GM18873 (cell line): ENCODE measurements around the gene C21orf58.

Experiments
- ATAC-seq: cut with Tn5 transposase; IDR thresholded peaks from one replicate; pipeline ENCODE4 v1.9.1; 2021; ENCODE audit warnings: mild to moderate bottlenecking, moderate library complexity, moderate number of reproducible peaks; ENCODE audit not compliant: unreplicated experiment, low FRiP score

C21orf58 gene

DNA sequence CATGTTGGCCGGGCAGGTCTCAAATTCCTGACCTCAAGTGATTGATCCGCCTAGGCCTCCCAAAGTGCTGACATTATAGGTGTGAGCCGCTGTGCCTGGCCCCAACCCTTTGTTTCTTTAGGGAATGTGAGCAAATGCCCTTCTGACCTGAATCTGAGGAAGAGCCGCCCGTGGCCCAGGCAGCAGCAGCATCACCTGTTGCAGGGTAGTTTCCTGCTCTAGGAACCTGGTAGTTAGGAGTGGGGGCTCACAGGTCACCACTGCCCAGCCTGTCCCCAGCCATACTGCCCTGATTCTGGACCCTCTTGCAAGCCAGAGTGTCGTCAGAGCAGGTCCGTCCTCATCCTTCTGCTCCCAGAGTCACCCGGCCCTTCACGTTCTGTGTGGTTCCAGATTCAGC lies 24.5 kb downstream of the C21orf58 start:
- ATAC-seq, result no peak

DNA sequence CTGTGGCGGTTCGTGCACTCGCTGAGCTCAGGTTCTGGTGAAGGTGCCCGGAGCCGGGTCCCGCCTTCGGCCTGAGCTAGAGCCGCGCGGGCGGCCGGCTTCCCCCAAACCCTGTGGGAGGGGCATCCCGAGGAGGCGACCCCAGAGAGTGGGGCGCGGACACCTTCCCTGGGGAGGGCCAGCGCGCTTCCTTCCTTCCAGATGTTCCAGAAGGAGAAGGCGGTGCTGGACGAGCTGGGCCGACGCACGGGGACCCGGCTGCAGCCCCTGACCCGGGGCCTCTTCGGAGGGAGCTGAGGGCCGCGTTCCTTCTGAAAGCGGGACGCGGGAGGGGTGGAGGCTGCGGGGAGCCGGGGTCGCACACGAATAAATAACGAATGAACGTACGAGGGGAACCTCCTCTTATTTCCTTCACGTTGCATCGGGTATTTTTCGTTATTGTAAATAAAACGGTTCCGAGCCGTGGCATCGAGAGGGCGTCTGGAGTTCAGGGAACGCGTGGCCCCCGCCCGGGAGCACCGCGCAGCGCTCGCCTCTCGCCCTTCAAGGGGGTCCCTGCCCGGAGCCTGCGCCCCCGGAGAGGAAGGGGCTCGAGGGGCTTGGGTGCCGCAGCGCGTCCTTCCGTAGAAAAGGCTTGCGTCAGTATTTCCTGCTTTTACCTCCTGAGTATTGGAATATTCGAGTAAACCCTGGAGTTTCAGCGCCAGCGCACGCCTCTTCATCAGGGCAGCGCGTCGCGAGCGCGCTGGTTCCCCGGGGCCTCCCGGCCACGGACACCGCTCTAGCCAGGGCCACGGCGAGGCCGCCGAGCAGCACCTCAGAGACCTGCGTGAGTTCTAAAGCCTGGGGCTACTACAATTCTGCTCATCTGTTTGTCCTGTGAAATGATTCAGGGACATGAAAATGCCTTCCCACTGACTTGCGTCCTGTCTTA lies 26.1 kb downstream of the C21orf58 start:
- ATAC-seq, result no peak

DNA sequence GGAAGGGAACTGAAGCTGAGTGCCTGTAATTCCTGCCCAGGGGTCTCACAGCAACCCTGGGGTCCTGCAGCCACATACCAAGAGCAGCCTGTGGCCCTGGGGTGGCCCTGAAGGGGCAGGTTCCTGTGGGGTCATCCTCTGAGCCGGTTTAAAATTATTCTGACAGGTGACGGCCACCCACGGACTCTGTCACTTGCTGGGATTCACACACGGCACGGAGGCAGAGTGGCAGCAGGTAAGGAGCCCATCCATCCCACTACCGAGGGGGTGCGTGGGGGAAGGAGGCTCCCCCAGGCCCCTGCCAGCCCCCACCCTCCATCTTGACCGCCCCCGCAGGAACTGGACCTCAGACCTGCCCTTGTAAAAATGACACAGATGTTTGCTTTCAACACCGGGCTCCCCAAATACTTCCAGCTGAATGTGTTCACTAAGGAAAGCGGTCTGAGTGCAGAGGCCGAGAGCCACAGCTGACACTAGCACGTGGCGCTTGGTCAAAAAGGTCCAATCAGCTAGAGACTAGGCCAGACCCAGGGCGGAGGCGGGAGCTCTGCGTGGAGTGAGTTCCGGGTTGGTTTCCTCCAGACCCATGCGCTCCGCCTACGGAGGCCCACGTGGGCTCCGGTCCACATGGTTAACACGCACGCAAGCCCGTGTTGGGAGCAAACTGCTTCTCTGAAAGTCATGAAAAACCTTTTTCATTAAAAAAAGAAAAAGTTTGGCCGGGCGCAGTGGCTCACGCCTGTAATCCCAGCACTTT lies 27.5 kb downstream of the C21orf58 start:
- no peak for ATAC-seq

DNA sequence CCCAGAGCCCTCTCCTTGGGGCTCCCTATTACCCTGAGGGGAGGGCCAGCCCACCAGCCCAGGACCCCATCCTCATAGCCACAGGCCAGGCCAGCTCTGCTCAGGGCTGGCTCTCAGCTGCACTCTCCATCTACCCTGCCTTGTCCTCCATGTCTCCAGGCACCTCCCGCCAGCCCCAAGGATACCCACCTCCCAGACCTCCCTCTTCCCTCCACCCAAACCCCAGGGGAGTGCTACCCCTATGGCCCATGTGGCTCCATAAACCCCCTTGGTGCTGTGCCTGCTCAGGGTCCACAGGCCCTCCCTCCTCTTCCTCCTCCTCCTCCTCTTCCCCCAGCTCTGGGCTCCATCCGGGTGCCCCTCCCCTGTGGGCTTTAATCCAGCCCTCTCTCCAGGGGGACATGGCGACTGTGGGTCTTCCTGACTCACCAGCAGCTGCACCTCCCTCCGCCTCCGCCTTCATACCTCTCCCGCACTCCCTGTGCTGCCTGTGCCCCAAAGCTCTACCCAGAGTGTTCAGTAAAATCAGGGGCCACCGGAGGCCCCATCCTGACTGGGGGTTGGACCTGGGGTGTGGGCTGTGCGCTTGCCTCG lies 28.4 kb downstream of the C21orf58 start:
- no peak for ATAC-seq

- ATAC-seq, result no peak
Measured at GRCh38 chr21:46294647-46295176, 29.0 kb downstream of the C21orf58 start.

GRCh38 chr21:46291561-46291960 lies 32.1 kb downstream of the C21orf58 start:
- ATAC-seq, result no peak

DNA sequence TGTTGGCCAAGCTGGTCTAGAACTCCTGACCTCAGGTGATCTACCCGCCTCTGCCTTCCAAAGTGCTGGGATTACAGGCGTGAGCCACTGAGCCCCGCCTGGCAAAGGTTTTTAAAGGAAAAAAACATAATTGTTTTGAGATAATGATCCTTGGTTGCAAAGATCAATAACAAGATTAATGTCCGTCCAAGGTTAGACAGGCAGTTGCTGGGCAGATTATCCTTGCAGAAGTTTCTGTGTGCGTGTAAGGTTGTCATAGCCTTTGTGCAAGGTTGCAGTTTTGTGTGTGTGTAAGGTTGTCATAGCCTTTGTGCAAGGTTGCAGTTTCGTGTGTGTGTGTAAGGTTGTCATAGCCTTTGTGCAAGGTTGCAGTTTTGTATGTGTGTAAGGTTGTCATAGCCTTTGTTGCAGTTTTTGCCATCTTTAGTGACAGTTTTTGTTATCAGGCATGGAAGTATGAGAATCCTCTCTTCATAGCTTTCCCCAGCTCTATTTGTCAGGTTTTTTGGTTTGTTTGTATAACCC lies 34.0 kb downstream of the C21orf58 start:
- ATAC-seq, result no peak

DNA sequence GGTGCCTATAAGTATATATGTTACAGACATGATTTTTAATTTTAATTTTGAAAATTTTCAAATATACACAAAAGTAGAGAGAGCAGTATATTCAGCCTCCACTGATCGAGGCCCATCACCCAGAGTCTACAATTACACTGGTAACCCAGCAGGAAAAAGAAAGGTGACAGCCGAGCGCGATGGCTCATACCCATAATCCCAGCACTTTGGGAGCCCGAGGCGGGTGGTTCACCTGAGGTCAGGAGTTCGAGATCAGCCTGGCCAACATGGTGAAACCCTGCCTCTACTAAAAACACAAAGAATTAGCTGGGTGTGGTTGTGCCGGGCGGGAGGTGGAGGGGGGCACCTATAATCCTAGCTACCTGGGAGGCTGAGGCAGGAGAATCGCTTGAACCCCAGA lies 36.1 kb downstream of the C21orf58 start:
- no peak for ATAC-seq

- no peak for ATAC-seq
Measured at GRCh38 chr21:46286648-46287002, 37.0 kb downstream of the C21orf58 start.

DNA sequence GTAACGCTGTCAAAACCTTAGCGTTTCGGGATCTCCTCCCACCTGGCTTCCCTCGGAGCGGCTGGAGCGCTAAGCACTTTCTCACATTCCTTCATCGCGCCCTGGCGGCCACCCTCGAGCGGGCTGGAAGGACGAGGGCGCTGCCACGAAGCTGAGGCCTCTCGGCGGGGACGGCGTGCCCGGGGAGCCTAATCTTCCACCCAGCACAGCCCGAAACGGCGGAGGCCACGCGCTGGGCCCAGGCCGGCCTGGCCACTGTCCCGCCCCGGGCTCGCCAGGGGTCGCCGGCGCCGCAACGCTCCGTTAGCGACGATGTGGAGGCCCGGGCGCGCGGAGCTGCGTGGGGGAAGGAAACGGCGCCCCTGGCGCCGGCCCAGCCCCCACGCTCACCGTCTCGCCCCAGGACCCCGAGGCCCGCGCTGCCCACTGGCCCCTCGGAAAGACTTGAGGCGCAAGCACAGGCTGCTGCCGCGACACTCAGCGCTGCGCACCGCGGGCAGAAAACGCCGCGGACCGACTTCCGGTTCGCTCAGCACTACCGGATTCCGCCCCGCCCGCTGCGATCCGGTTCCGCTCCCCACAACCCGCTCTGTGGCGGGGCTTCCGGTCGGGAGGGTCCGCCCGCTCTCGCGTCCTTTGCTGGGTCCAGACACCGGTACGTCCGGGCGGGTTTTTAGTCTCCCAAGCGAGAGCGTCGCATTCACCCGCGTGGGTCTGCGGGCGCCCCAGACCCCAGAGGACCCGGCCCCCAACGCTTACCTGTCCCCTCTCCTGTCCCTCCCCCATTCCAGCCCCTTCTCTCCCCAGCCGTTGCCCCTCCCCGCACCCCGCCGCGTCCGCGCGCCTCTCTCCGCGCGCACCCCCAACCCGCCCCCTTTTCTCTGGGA lies 37.7 kb downstream of the C21orf58 start, which contains the start of gene YBEY:
Gene YBEY (plus strand): TSS at position 582 of the 887 bp plus-strand sequence. CDS start 572 bp downstream, outside the sequence.
- peak; percentile 78 for ATAC-seq

- no peak for ATAC-seq
Measured at GRCh38 chr21:46285206-46285661, 38.4 kb downstream of the C21orf58 start, which contains the start of gene MCM3AP. Gene MCM3AP, minus strand, starts transcription at chr21:46285611. Its CDS starts 325 bp downstream, at chr21:46285286.

DNA sequence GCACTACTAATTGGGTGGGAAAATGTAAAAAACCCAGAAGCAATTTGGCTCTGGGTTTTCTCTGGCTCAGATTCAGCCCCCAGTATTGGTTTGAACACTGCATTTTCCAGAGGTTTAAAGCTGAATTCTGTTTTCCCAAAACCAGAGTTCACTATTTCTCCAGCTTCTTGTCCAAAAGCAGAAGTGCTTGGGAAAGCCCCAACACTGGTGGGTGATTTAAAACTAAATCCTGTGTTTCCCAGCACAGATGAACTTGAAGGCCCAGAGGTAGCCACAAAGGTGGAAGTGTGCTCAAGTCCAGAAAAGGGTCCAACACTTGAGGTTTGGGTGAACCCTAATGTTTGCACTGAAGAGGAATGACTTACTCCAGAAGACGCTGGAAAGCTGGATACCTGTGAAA lies 38.9 kb downstream of the C21orf58 start:
- ATAC-seq, result no peak

- no peak for ATAC-seq
Measured at GRCh38 chr21:46284077-46284644, 39.5 kb downstream of the C21orf58 start.

GRCh38 chr21:46274797-46275390 lies 48.8 kb downstream of the C21orf58 start:
- ATAC-seq, result no peak

GRCh38 chr21:46273341-46273740 lies 50.3 kb downstream of the C21orf58 start:
- no peak for ATAC-seq

DNA sequence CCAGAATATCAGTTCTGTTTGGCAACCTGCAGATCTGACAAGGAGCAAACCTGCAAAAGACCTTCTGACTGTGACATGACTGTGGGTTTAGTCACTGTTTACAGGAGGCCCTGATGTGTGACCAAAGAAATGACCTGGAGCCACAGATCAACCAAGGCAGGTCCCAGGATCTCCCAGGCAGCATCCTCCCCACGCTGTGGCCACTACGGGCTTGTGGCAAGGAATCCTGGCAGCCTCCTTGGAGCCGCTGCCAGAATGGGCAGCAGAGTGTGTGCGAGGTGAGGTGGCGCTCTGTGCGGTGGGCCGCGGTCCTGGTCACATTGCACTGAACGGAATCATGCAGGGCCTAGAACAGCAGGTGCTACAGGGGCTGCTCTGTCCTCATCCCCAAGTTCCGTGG lies 54.2 kb downstream of the C21orf58 start:
- no peak for ATAC-seq

- no peak for ATAC-seq
Measured at GRCh38 chr21:46268371-46268770, 55.3 kb downstream of the C21orf58 start.

DNA sequence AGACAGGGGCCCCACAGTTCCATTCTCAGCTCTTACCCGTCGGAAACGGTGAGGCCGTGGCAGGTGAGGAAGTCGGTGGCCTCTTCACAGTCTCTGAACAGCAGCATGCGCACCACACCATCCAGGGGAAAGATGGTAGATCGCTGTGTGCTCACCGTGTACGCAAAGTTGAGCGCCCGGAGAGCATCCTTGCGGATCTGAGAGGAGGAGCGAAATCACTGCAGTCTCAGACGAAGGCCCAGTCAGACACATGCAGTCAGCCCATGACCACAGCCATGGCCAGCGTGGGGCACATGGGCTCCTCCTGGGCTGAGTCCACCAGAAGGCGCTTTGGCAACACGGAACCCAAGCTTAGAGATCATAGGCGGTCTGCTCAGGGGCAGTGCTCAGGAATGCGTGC lies 56.7 kb downstream of the C21orf58 start:
- no peak for ATAC-seq
